GM12878 (cell line): ENCODE data around the gene ADAMTS17. TPM values are rescaled to one million over a fixed set of nuclear protein-coding genes. Genes with fewer than 3 reads are reported as not detected.

Experiments
- ATAC-seq: fragments of 200-7000 bp; cut with Tn5 transposase; 3 replicates; pipeline ENCODE4 v1.9.1; 2020; ENCODE audit warnings: mild to moderate bottlenecking, moderate library complexity
- BruUV-seq: library from RNA; stranded (reverse); fragments of 400-500 nt; replicated peaks from 2 replicates; lab custom pipeline; 2021; lab: Mats Ljungman, UMichigan
- CTCF ChIA-PET: fragments of 300-600 bp; sonication (Branson Sonifier 250); formaldehyde crosslinking; extraction: SDS; loops from one replicate; lab custom pipeline; 2021; ENCODE audit warnings: inconsistent platforms; lab: Yijun Ruan, JAX
- POLR2A ChIA-PET: fragments of 350-600 bp; formaldehyde crosslinking; extraction: SDS; loops from one replicate; lab custom pipeline; 2021; ENCODE audit warnings: inconsistent platforms; lab: Charles Lee
- RAD21 ChIA-PET: fragments of 300-600 bp; sonication (Branson Sonifier 250); formaldehyde crosslinking; loops from one replicate; lab custom pipeline; 2023; ENCODE audit warnings: antibody characterized with exemption; ENCODE audit not compliant: unreplicated experiment; lab: Charles Lee
- SMC1A ChIA-PET: fragments of 300-600 bp; sonication (Branson Sonifier 250); formaldehyde crosslinking; loops from one replicate; lab custom pipeline; 2023; ENCODE audit not compliant: unreplicated experiment, uncharacterized antibody; lab: Charles Lee
- DNase-seq: peaks from one replicate; pipeline ENCODE4 v3.0.0-alpha.2; 2011; ENCODE audit warnings: low read depth, low spot score
- FAIRE-seq: peaks from 3 replicates; lab custom pipeline; 2011; peaks lifted over from hg19 to GRCh38; lab: Jason Lieb, UNC
- H2AFZ ChIP-seq: 2 replicates; pipeline ENCODE4 v1.6.0; 2011; ENCODE audit warnings: low read depth, low read length, control low read depth; ENCODE audit not compliant: control insufficient read depth
- H3K27ac ChIP-seq: 2 replicates; pipeline ENCODE4 v1.5.1; 2011; ENCODE audit warnings: control low read depth; ENCODE audit not compliant: control insufficient read depth, insufficient read depth
- H3K27me3 ChIP-seq, 2 experiments: replicated peaks in 1 of 2; 2 replicates each; pipeline versions ENCODE4 v1.6.0 to v1.6.1; 2011; ENCODE audit warnings: low read length in 1 of 2; ENCODE audit not compliant: control insufficient read depth in 2 of 2, insufficient read depth in 2 of 2
- H3K36me3 ChIP-seq, 2 experiments: 2 replicates each; pipeline ENCODE4 v1.5.1; 2011; ENCODE audit warnings: low read length in 1 of 2; ENCODE audit not compliant: control insufficient read depth in 2 of 2, insufficient read depth in 2 of 2
- H3K4me1 ChIP-seq: 2 replicates; pipeline ENCODE4 v1.6.1; 2011; ENCODE audit warnings: mild to moderate bottlenecking, low read length, moderate library complexity, mixed read lengths; ENCODE audit not compliant: control insufficient read depth, insufficient read depth
- H3K4me2 ChIP-seq: 2 replicates; pipeline ENCODE4 v1.6.0; 2011; ENCODE audit warnings: control low read depth; ENCODE audit not compliant: control insufficient read depth, insufficient read depth
- H3K4me3 ChIP-seq: fragments of 200-600 bp; sonication (generic); 2 replicates; pipeline ENCODE4 v1.5.1; 2016
- H3K79me2 ChIP-seq: 2 replicates; pipeline ENCODE4 v1.6.0; 2011; ENCODE audit warnings: low read length; ENCODE audit not compliant: control insufficient read depth, insufficient read depth
- H3K9ac ChIP-seq: 2 replicates; pipeline ENCODE4 v1.8.0; 2011; ENCODE audit warnings: low read length, control low read depth, mixed read lengths; ENCODE audit not compliant: control insufficient read depth, insufficient read depth
- H3K9me3 ChIP-seq: replicated peaks from 3 replicates; pipeline ENCODE4 v1.5.1; 2011; ENCODE audit warnings: mild to moderate bottlenecking, low read length; ENCODE audit not compliant: control insufficient read depth, insufficient read depth
- H4K20me1 ChIP-seq: 2 replicates; pipeline ENCODE4 v1.6.0; 2011; ENCODE audit not compliant: control insufficient read depth, insufficient read depth
- CHD1 ChIP-seq: IDR thresholded peaks from 2 replicates; pipeline ENCODE4 v1.6.1; 2012; ENCODE audit warnings: low read depth, low read length, improper control_type of control experiment
- CHD4 ChIP-seq: fragments of 200-600 bp; sonication (generic); IDR thresholded peaks from 2 replicates; pipeline ENCODE4 v1.6.1; 2016; ENCODE audit warnings: mild to moderate bottlenecking
- GATAD2B ChIP-seq: fragments of 450-650 bp; conservative IDR thresholded peaks from 2 replicates; pipeline ENCODE4 v1.6.1; 2017; ENCODE audit warnings: low read depth, mild to moderate bottlenecking, moderate library complexity
- MEF2B ChIP-seq: fragments of 450-650 bp; IDR thresholded peaks from 2 replicates; pipeline ENCODE4 v1.6.1; 2018; ENCODE audit warnings: mild to moderate bottlenecking, moderate library complexity; ENCODE audit not compliant: partially characterized antibody, poor library complexity, severe bottlenecking
- NR2C1 ChIP-seq: fragments of 450-650 bp; IDR thresholded peaks from 2 replicates; pipeline ENCODE4 v1.6.1; 2017; ENCODE audit warnings: antibody characterized with exemption, mild to moderate bottlenecking, moderate library complexity
- RB1 ChIP-seq: fragments of 450-650 bp; formaldehyde crosslinking; IDR thresholded peaks from 2 replicates; pipeline ENCODE4 v1.6.1; 2017; ENCODE audit warnings: mild to moderate bottlenecking, borderline replicate concordance
- RELA ChIP-seq: fragments of 450-650 bp; IDR thresholded peaks from 2 replicates; pipeline ENCODE4 v1.8.0; 2014; ENCODE audit warnings: borderline replicate concordance; ENCODE audit not compliant: partially characterized antibody
- SIX5 ChIP-seq: IDR thresholded peaks from 2 replicates; pipeline ENCODE4 v1.6.1; 2011; ENCODE audit warnings: mild to moderate bottlenecking, low read depth, low read length, moderate library complexity; ENCODE audit not compliant: severe bottlenecking
- ZNF24 ChIP-seq: fragments of 450-650 bp; IDR thresholded peaks from 2 replicates; pipeline ENCODE4 v1.6.1; 2017; ENCODE audit warnings: antibody characterized with exemption, mild to moderate bottlenecking
- WGBS: methylation state at CpG from one replicate; pipeline ENCODE4 v1.1.6; 2016; ENCODE audit warnings: low lambda C conversion rate; ENCODE audit not compliant: insufficient replicate concordance, insufficient coverage; ENCODE audit errors: missing lambda C conversion rate; 5-methylcytosine and 5-hydroxymethylcytosine counted together
- in situ Hi-C: fragments of 300-500 bp; cut with MboI; formaldehyde crosslinking; loops from 9 replicates; pipeline ENCODE4 v1.14.3; 2018; ENCODE audit warnings: mixed read lengths
- intact Hi-C: fragments of 100-400 bp; cut with micrococcal nuclease; formaldehyde crosslinking; loops from one replicate; pipeline ENCODE4 v1.14.2; 2022; ENCODE audit not compliant: unreplicated experiment
- polyA plus RNA-seq, 11 experiments: library from polyadenylated mRNA; depleted of rRNA in 4 of 11; unstranded in 6 of 11; stranded (reverse) in 5 of 11; fragments of >200 nt; fragmentation: Nextera tagmentation in 4 of 11; fragmentation: Illumina TruSeq in 1 of 11; extraction: Ambion mirVana in 4 of 11; extraction: Trizol in 1 of 11; gene quantifications; 1 replicate in 1 of 11; 2 replicates in 10 of 11; pipeline versions ENCODE4 v1.2.1 to v1.2.3, GENCODE V29; 2011 to 2016; ENCODE audit warnings: inconsistent platforms in 2 of 11, missing spikeins in 2 of 11, low read depth in 1 of 11
- total RNA-seq, 4 experiments: library from RNA; depleted of rRNA in 3 of 4; stranded (reverse); fragments of >200 nt in 3 of 4; fragmentation: Illumina TruSeq in 1 of 4; extraction: Trizol in 1 of 4; gene quantifications; 2 replicates each; pipeline versions ENCODE4 v1.2.1 to v1.2.3, GENCODE V29; 2013 to 2021
- TF ChIP-seq, protein P1 (sequence below): fragments of 150-350 bp; IDR thresholded peaks from 2 replicates; pipeline ENCODE4 v1.6.1; 2014; ENCODE audit warnings: mild to moderate bottlenecking, low read depth, low read length
- TF ChIP-seq, protein P2 (sequence below): IDR thresholded peaks from 2 replicates; pipeline ENCODE4 v1.6.1; 2011; ENCODE audit warnings: borderline replicate concordance, low read depth, mild to moderate bottlenecking, moderate library complexity, mixed read lengths, low read length; ENCODE audit not compliant: insufficient read depth; ENCODE audit errors: extremely low read length
- TF ChIP-seq, protein P3 (sequence below): fragments of 450-650 bp; IDR thresholded peaks from 2 replicates; pipeline ENCODE4 v1.6.1; 2017; ENCODE audit warnings: antibody characterized with exemption, mild to moderate bottlenecking, moderate library complexity

Gene ADAMTS17
- total and polyA plus RNA-seq, 10 of the 15 experiments (the other 5 are each of a cell fraction or from before 2014, with no cell fraction given) = 0.04 to 0.50 (median 0.10) TPM; not detected in 4

DNA sequence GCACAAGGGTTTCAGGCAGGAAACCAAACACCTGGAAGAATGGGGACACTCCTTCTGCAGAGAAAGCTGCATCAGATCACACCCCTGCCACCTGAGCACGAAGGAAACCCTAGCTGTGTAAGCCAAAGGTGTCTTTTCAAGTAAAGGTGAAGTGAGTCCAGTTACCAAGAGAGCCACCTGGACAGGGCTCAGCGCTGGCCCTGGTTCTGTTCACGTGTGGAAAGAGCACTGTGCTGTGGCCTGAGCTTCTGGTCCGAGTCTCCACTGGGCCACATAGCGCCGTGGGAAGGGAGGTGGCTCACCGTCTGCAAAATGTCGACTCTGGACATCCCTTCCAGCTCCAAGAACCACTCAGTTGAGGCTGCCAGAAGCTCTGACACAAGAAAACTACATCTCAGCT, 151.1 kb downstream of the ADAMTS17 start:
- WGBS = 45% methylated on average over 8 of the region's 8 CpGs
- ATAC-seq (no peak), DNase-seq (no peak), FAIRE-seq (no peak)
- Histone ChIP-seq H3K4me1 (peaks cover 3% of the 10 kb centered on the region), H4K20me1 (no peaks in the 10 kb centered on the region), H3K79me2 (no peaks in the 10 kb centered on the region), H3K27ac (no peak overlapping the region), H3K27me3 (no peaks in the 10 kb centered on the region), H3K4me2 (0 out of 2 replicates have a peak overlapping the region, but pooled peaks have one; percentile 34), H2AFZ (no peak overlapping the region), H3K9me3 (no peaks in the 10 kb centered on the region; the same call in 2 of the 3 replicates), H3K9ac (no peak overlapping the region), H3K4me3 (no peak overlapping the region), H3K36me3 (no peaks in the 10 kb centered on the region)
- ChIA-PET POLR2A (no interaction called here), SMC1A (no interaction called here), RAD21 (no interaction called here), CTCF (no interaction called here)
- TF ChIP-seq, protein P1, sequence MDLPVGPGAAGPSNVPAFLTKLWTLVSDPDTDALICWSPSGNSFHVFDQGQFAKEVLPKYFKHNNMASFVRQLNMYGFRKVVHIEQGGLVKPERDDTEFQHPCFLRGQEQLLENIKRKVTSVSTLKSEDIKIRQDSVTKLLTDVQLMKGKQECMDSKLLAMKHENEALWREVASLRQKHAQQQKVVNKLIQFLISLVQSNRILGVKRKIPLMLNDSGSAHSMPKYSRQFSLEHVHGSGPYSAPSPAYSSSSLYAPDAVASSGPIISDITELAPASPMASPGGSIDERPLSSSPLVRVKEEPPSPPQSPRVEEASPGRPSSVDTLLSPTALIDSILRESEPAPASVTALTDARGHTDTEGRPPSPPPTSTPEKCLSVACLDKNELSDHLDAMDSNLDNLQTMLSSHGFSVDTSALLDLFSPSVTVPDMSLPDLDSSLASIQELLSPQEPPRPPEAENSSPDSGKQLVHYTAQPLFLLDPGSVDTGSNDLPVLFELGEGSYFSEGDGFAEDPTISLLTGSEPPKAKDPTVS = no peak
- TF ChIP-seq, protein P2, sequence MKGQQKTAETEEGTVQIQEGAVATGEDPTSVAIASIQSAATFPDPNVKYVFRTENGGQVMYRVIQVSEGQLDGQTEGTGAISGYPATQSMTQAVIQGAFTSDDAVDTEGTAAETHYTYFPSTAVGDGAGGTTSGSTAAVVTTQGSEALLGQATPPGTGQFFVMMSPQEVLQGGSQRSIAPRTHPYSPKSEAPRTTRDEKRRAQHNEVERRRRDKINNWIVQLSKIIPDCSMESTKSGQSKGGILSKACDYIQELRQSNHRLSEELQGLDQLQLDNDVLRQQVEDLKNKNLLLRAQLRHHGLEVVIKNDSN = no peak
- no TSS peak for BruUV-seq
- in situ Hi-C loops (no loop called here), intact Hi-C loops (no loop called here)

DNA sequence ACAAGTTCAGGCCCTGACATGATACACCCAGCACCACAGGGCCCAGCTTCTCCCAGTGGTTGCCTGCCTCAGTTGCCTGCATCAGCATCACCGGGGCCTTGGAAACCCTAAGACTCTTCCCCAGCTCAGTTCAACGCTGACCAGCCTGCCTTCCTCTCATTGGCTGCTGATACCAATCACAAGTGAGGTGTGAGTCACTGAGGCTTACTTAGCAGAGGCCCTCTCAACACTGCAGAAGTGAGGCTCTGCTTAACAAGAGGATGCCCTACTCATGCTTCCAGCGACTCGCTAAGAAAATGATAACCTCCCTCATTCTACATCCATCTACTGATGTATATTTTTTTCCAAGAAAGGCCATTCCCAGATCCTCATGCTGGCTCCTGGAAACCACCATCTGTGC, 151.9 kb downstream of the ADAMTS17 start:
- FAIRE-seq (no peak), DNase-seq (no peak), ATAC-seq (no peak)
- ChIA-PET SMC1A (no interaction called here), CTCF (no interaction called here), POLR2A (interaction anchor here (0.6 kb wide), 1 partner anchor 20 kb away, joined by 3 read pairs; no protein-coding TSS in a partner anchor), RAD21 (no interaction called here)
- peaks cover 3% of the 10 kb centered on the region for H3K4me1 ChIP-seq
- H3K9ac ChIP-seq = no peak overlapping the region
- no peaks in the 10 kb centered on the region; the same call in 2 of the 3 replicates for H3K9me3 ChIP-seq
- H4K20me1 ChIP-seq = no peaks in the 10 kb centered on the region
- H3K79me2 ChIP-seq = no peaks in the 10 kb centered on the region
- H2AFZ ChIP-seq = no peak overlapping the region
- intact Hi-C loops = no loop called here
- WGBS = 17% methylated on average over 4 of the region's 4 CpGs
- H3K36me3 ChIP-seq = no peaks in the 10 kb centered on the region
- H3K4me2 ChIP-seq = no peak overlapping the region
- in situ Hi-C loops = no loop called here
- no peak overlapping the region for H3K4me3 ChIP-seq
- H3K27ac ChIP-seq = no peak overlapping the region
- no peaks in the 10 kb centered on the region for H3K27me3 ChIP-seq
- BruUV-seq = no TSS peak
- TF ChIP-seq CHD4 (no peak), ZNF24 (no peak), CHD1 (no peak), NR2C1 (no peak), RELA (no peak), MEF2B (no peak), GATAD2B (no peak), RB1 (no peak), SIX5 (no peak)
- TF ChIP-seq, protein P3, sequence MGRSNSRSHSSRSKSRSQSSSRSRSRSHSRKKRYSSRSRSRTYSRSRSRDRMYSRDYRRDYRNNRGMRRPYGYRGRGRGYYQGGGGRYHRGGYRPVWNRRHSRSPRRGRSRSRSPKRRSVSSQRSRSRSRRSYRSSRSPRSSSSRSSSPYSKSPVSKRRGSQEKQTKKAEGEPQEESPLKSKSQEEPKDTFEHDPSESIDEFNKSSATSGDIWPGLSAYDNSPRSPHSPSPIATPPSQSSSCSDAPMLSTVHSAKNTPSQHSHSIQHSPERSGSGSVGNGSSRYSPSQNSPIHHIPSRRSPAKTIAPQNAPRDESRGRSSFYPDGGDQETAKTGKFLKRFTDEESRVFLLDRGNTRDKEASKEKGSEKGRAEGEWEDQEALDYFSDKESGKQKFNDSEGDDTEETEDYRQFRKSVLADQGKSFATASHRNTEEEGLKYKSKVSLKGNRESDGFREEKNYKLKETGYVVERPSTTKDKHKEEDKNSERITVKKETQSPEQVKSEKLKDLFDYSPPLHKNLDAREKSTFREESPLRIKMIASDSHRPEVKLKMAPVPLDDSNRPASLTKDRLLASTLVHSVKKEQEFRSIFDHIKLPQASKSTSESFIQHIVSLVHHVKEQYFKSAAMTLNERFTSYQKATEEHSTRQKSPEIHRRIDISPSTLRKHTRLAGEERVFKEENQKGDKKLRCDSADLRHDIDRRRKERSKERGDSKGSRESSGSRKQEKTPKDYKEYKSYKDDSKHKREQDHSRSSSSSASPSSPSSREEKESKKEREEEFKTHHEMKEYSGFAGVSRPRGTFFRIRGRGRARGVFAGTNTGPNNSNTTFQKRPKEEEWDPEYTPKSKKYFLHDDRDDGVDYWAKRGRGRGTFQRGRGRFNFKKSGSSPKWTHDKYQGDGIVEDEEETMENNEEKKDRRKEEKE = no peak
